Liver (tissue), 9 donors: ENCODE data around the gene ZGLP1. TPM values are rescaled to one million over a fixed set of nuclear protein-coding genes. Genes with fewer than 3 reads are reported as not detected.

Experiments
- DNase-seq: peaks from one replicate; pipeline ENCODE4 v3.0.0-alpha.2; 2017; ENCODE audit warnings: low spot score
- H3K27ac ChIP-seq, 2 donors: one replicate each; pipeline ENCODE4 v1.7.0; 2013; ENCODE audit warnings: inconsistent platforms in 2 of 2, low read length in 2 of 2, control low read depth in 1 of 2, low read depth in 1 of 2, mild to moderate bottlenecking in 1 of 2
- H3K27me3 ChIP-seq, 4 donors: one replicate each; pipeline versions ENCODE4 v1.6.1 to v1.7.0; 2013; ENCODE audit warnings: low read length in 3 of 4, inconsistent platforms in 1 of 4, mild to moderate bottlenecking in 1 of 4, moderate library complexity in 1 of 4; ENCODE audit not compliant: control insufficient read depth in 4 of 4, insufficient read depth in 4 of 4
- H3K36me3 ChIP-seq, 4 donors: one replicate each; pipeline versions ENCODE4 v1.6.1 to v1.7.0; 2013; ENCODE audit warnings: low read length in 3 of 4, mild to moderate bottlenecking in 3 of 4, low read depth in 1 of 4, moderate library complexity in 1 of 4; ENCODE audit not compliant: control insufficient read depth in 4 of 4, insufficient read depth in 3 of 4
- H3K4me1 ChIP-seq, 4 donors: one replicate each; pipeline versions ENCODE4 v1.6.1 to v1.7.0; 2013; ENCODE audit warnings: low read length in 3 of 4, mild to moderate bottlenecking in 3 of 4, moderate library complexity in 1 of 4; ENCODE audit not compliant: control insufficient read depth in 4 of 4, insufficient read depth in 4 of 4
- H3K4me3 ChIP-seq, 3 donors: one replicate each; pipeline versions ENCODE4 v1.6.1 to v1.7.0; 2013; ENCODE audit warnings: low read length in 3 of 3, control low read depth in 1 of 3, low read depth in 1 of 3, mild to moderate bottlenecking in 1 of 3
- H3K9ac ChIP-seq, 2 donors: one replicate each; pipeline ENCODE4 v1.7.0; 2013; ENCODE audit warnings: low read length in 2 of 2, mild to moderate bottlenecking in 2 of 2, moderate library complexity in 2 of 2, control low read depth in 1 of 2, low read depth in 1 of 2
- H3K9me3 ChIP-seq, 4 donors: one replicate each; pipeline versions ENCODE4 v1.6.1 to v1.7.0; 2013; ENCODE audit warnings: low read length in 3 of 4; ENCODE audit not compliant: control insufficient read depth in 4 of 4
- ATF3 ChIP-seq: IDR thresholded peaks from 2 replicates; pipeline ENCODE4 v1.6.1; 2016; ENCODE audit warnings: antibody characterized with exemption
- CTCF ChIP-seq: fragments of 150-350 bp; IDR thresholded peaks from 2 replicates; pipeline ENCODE4 v1.5.1; 2017; ENCODE audit warnings: improper control_type of control experiment, low read depth, low read length; ENCODE audit not compliant: missing input control
- EGR1 ChIP-seq, 2 donors: IDR thresholded peaks; 2 replicates each; pipeline ENCODE4 v1.6.1; 2016 to 2018; ENCODE audit warnings: antibody characterized with exemption in 2 of 2, low read depth in 2 of 2
- FOXA1 ChIP-seq: IDR thresholded peaks from 2 replicates; pipeline ENCODE4 v1.6.1; 2016; ENCODE audit warnings: antibody characterized with exemption
- FOXA2 ChIP-seq: IDR thresholded peaks from 2 replicates; pipeline ENCODE4 v1.6.1; 2016; ENCODE audit warnings: antibody characterized with exemption
- GABPA ChIP-seq, 2 donors: IDR thresholded peaks in 1 of 2; conservative IDR thresholded peaks in 1 of 2; 2 replicates each; pipeline ENCODE4 v1.6.1; 2016; ENCODE audit warnings: antibody characterized with exemption in 2 of 2, mild to moderate bottlenecking in 1 of 2, moderate library complexity in 1 of 2
- HNF4A ChIP-seq, 2 donors: conservative IDR thresholded peaks; 2 replicates each; pipeline ENCODE4 v1.6.1; 2016; ENCODE audit warnings: antibody characterized with exemption in 2 of 2, mild to moderate bottlenecking in 2 of 2
- HNF4G ChIP-seq: IDR thresholded peaks from 2 replicates; pipeline ENCODE4 v1.6.1; 2016; ENCODE audit warnings: antibody characterized with exemption
- JUND ChIP-seq, 2 donors: IDR thresholded peaks; 2 replicates each; pipeline ENCODE4 v1.6.1; 2016; ENCODE audit warnings: antibody characterized with exemption in 2 of 2
- MAX ChIP-seq: IDR thresholded peaks from 2 replicates; pipeline ENCODE4 v1.6.1; 2016; ENCODE audit warnings: antibody characterized with exemption
- NR2F2 ChIP-seq: IDR thresholded peaks from 2 replicates; pipeline ENCODE4 v1.6.1; 2016; ENCODE audit warnings: antibody characterized with exemption
- RAD21 ChIP-seq, 2 donors: IDR thresholded peaks; 2 replicates each; pipeline ENCODE4 v1.6.1; 2016; ENCODE audit warnings: antibody characterized with exemption in 2 of 2, mild to moderate bottlenecking in 2 of 2
- REST ChIP-seq: IDR thresholded peaks from 2 replicates; pipeline ENCODE4 v1.6.1; 2016; ENCODE audit warnings: antibody characterized with exemption, mild to moderate bottlenecking
- RXRA ChIP-seq, 2 donors: IDR thresholded peaks; 2 replicates each; pipeline ENCODE4 v1.6.1; 2017 to 2018; ENCODE audit warnings: antibody characterized with exemption in 2 of 2, mild to moderate bottlenecking in 1 of 2
- SP1 ChIP-seq: IDR thresholded peaks from 2 replicates; pipeline ENCODE4 v1.6.1; 2018; ENCODE audit warnings: antibody characterized with exemption, mild to moderate bottlenecking
- TAF1 ChIP-seq: conservative IDR thresholded peaks from 2 replicates; pipeline ENCODE4 v1.6.1; 2016; ENCODE audit warnings: antibody characterized with exemption, mild to moderate bottlenecking
- YY1 ChIP-seq: IDR thresholded peaks from 2 replicates; pipeline ENCODE4 v1.6.1; 2016; ENCODE audit warnings: antibody characterized with exemption, mild to moderate bottlenecking
- ZBTB33 ChIP-seq: IDR thresholded peaks from 2 replicates; pipeline ENCODE4 v1.6.1; 2016; ENCODE audit warnings: antibody characterized with exemption
- WGBS: extraction: QIAGEN DNeasy Blood & Tissue Kit; methylation state at CpG from one replicate; pipeline ENCODE4 v1.1.7; 2013; 5-methylcytosine and 5-hydroxymethylcytosine counted together
- polyA plus RNA-seq, 2 donors: library from polyadenylated mRNA; stranded (reverse) in 1 of 2; unstranded in 1 of 2; fragments of 200-250 nt in 1 of 2; fragments of >200 nt in 1 of 2; fragmentation: Nextera tagmentation in 1 of 2; extraction: Ambion mirVana in 1 of 2; gene quantifications; one replicate each; pipeline versions ENCODE4 v1.2.1 to v1.2.3, GENCODE V29; 2013 to 2015
- total RNA-seq, 2 donors: library from RNA; depleted of rRNA; stranded (reverse); fragments of >200 nt; gene quantifications; one replicate each; pipeline ENCODE4 v1.2.3, GENCODE V29; 2014
- donor health status: healthy.
- donor health status: healthy.
- donor health status: healthy.
- donor health status: healthy.
- donor health status: healthy.

ZGLP1 gene
- total and polyA plus RNA-seq, 4 donors, result 0.61 to 1.2 (median 0.82) TPM

GRCh38 chr19:10292789-10293636 is 16.6 kb downstream of the ZGLP1 start:
- no peak overlapping the region for H3K27ac ChIP-seq
- 15% methylated on average over 56 of the region's 56 CpGs for WGBS
- H3K27me3 ChIP-seq, result peaks cover 2 to 16% (median 7%) of the 10 kb centered on the region in 4 donors
- H3K36me3 ChIP-seq, result no peaks in the 10 kb centered on the region
- H3K4me1 ChIP-seq, result peaks cover 21 to 41% (median 37%) of the 10 kb centered on the region in 4 donors
- no peaks in the 10 kb centered on the region for H3K9me3 ChIP-seq
- peak; percentile 80 for DNase-seq
- H3K9ac ChIP-seq, result no peak overlapping the region
- TF ChIP-seq ATF3, result no peak
- H3K4me3 ChIP-seq, result peak overlapping the region in 1 of 3 donors; percentile 22

- whole genome bisulfite sequencing, result 4% methylated on average over 45 of the region's 45 CpGs
- H3K9ac ChIP-seq, result no peak overlapping the region
- DNase-seq, result peak; percentile 97
These were observed 17.3 kb downstream of the ZGLP1 start for GRCh38 chr19:10292206-10292788.

More at GRCh38 chr19:10292206-10292788, 17.3 kb downstream of the ZGLP1 start:
- Histone ChIP-seq H3K36me3 (no peaks in the 10 kb centered on the region), H3K4me1 (peaks cover 21 to 46% (median 37%) of the 10 kb centered on the region in 4 donors), H3K27me3 (peaks cover 2 to 16% (median 7%) of the 10 kb centered on the region in 4 donors), H3K27ac (no peak overlapping the region), H3K4me3 (peak overlapping the region in 1 of 3 donors; percentile 22), H3K9me3 (no peaks in the 10 kb centered on the region)
- TF ChIP-seq GABPA (IDR thresholded peaks at IDR 0.05 in 1 of 2, conservative IDR thresholded peaks at IDR 0.05 in 1 of 2) (no peak), NR2F2 (no peak), YY1 (no peak), EGR1 (IDR thresholded peaks at IDR 0.05; ENCODE audit: low read depth in 2 of 2) (no peak), SP1 (no peak), HNF4A (conservative IDR thresholded peaks at IDR 0.05) (no peak), MAX (no peak), ATF3 (no peak), RXRA (IDR thresholded peaks at IDR 0.05) (no peak), JUND (IDR thresholded peaks at IDR 0.05) (no peak), FOXA1 (no peak), REST (no peak), RAD21 (IDR thresholded peaks at IDR 0.05) (no peak), TAF1 (no peak), CTCF (no peak), HNF4G (no peak), ZBTB33 (no peak), FOXA2 (no peak)
